Limb (tissue), 2 donors: ENCODE data around the gene CCDC38.
A peak's percentile ranks its signal among the peaks of the same experiment; 100 is the strongest.
"Not testable (repeated sequence)": the region's sequence is repeated elsewhere in the genome, so short reads cannot be mapped to it uniquely, and the experiment has no call there.

Experiments used
- DNase-seq, 2 donors: peaks; one replicate each; pipeline ENCODE4 v3.0.0-alpha.2; 2016; ENCODE audit errors: extremely low spot score in 2 of 2

CCDC38 gene

GRCh38 chr12:95882873-95883272 is 59.5 kb downstream of the CCDC38 start:
- no peak for DNase-seq

GRCh38 chr12:95882080-95882479 is 60.3 kb downstream of the CCDC38 start:
- DNase-seq = no peak

- DNase-seq = peak in 1 of 2 donors; percentile 7
These were observed 61.0 kb downstream of the CCDC38 start for GRCh38 chr12:95881331-95881955.

- no peak for DNase-seq
These were observed 61.5 kb downstream of the CCDC38 start for GRCh38 chr12:95880895-95881294.

GRCh38 chr12:95877622-95878021 is 64.8 kb downstream of the CCDC38 start:
- no peak for DNase-seq

GRCh38 chr12:95874452-95874851 is 68.0 kb downstream of the CCDC38 start:
- no peak for DNase-seq

GRCh38 chr12:95870897-95871296 is 71.5 kb downstream of the CCDC38 start:
- DNase-seq = no peak

GRCh38 chr12:95863337-95863736 is 79.1 kb downstream of the CCDC38 start:
- no peak for DNase-seq

GRCh38 chr12:95862038-95862437 is 80.4 kb downstream of the CCDC38 start:
- no peak for DNase-seq

- DNase-seq = no peak
These were observed 82.2 kb downstream of the CCDC38 start for GRCh38 chr12:95859947-95860850.

GRCh38 chr12:95859344-95859816 is 83.0 kb downstream of the CCDC38 start:
- DNase-seq = peak in 1 of 2 donors; percentile 41

- peak; percentile 97 to 98 for DNase-seq
These were observed 83.7 kb downstream of the CCDC38 start, which contains the start of gene SNRPF for GRCh38 chr12:95858451-95859343. Gene SNRPF, plus strand, starts transcription at chr12:95858952. Its CDS starts 122 bp downstream, at chr12:95859074.

GRCh38 chr12:95857799-95858198 is 84.6 kb downstream of the CCDC38 start:
- DNase-seq = no peak

GRCh38 chr12:95857156-95857555 is 85.3 kb downstream of the CCDC38 start:
- DNase-seq = no peak

GRCh38 chr12:95852133-95852532 is 90.3 kb downstream of the CCDC38 start:
- DNase-seq = no peak

- no peak for DNase-seq
These were observed 90.8 kb downstream of the CCDC38 start for GRCh38 chr12:95851606-95852005.

GRCh38 chr12:95848575-95849388 is 93.6 kb downstream of the CCDC38 start:
- DNase-seq = peak in 1 of 2 donors; percentile 6

GRCh38 chr12:95842426-95842825 is 100.0 kb downstream of the CCDC38 start:
- not testable (repeated sequence) for DNase-seq

GRCh38 chr12:95838125-95838524 is 104.3 kb downstream of the CCDC38 start:
- peak in 1 of 2 donors; percentile 43 for DNase-seq

GRCh38 chr12:95837240-95838038 is 105.0 kb downstream of the CCDC38 start:
- DNase-seq = no peak
